ENCODE data around the gene MAPK10. TPM values are rescaled to one million over a fixed set of nuclear protein-coding genes. Genes with fewer than 3 reads are reported as not detected.

MAPK10 gene
- polyA plus RNA-seq, 2 of the 4 experiments (the other 2 are of a cell fraction): 1.4 to 3.4 TPM

GRCh38 chr4:86001591-86001990 is 358.3 kb downstream of the MAPK10 start (continued):
- TF ChIP-seq CBX2 (IDR thresholded peaks at IDR 0.05; ENCODE audit: borderline replicate concordance, low read depth) (no peak), ZFP36 (IDR thresholded peaks at IDR 0.05; ENCODE audit: borderline replicate concordance, partially characterized antibody) (no peak)

GRCh38 chr4:85995361-85995760 is 364.5 kb downstream of the MAPK10 start:
- WGBS (ENCODE audit: missing lambda C conversion rate): 79% methylated on average over 5 of the region's 6 CpGs
- no peak overlapping the region for H3K27ac ChIP-seq
- CTCF ChIA-PET: interaction anchor here (1.5 kb wide), 1 partner anchor 9 kb away, joined by 4 read pairs; no protein-coding TSS in a partner anchor
- H3K4me1 ChIP-seq: no peaks in the 10 kb centered on the region
- no peak overlapping the region for H3K4me2 ChIP-seq
- TF ChIP-seq NR3C1 (IDR thresholded peaks at IDR 0.05) (no peak), POLR2A (IDR thresholded peaks at IDR 0.05; ENCODE audit: low read length) (no peak), USF2 (IDR thresholded peaks at IDR 0.05) (no peak), CBX2 (IDR thresholded peaks at IDR 0.05; ENCODE audit: borderline replicate concordance, low read depth) (no peak), JUN (IDR thresholded peaks at IDR 0.05) (no peak)
- ATAC-seq: no peak
- no peak overlapping the region for H3K4me3 ChIP-seq
- POLR2A ChIA-PET: no interaction called here
- H3K9me3 ChIP-seq: no peaks in the 10 kb centered on the region
- DNase-seq (ENCODE audit: low read depth in 1 of 2, low spot score in 1 of 2): no peak
- no peak for FAIRE-seq

- ATAC-seq: no peak
- no peak for FAIRE-seq
- Histone ChIP-seq H3K9me3 (no peaks in the 10 kb centered on the region), H3K27ac (no peak overlapping the region), H3K4me2 (no peak overlapping the region), H3K4me3 (no peak overlapping the region), H3K4me1 (no peaks in the 10 kb centered on the region)
- ChIA-PET POLR2A (no interaction called here), CTCF (interaction anchor here (0.5 to 1.5 kb wide), 2 partner anchors 9 to 42 kb away, joined by 3 to 4 read pairs; no protein-coding TSS in a partner anchor)
- no peak for TF ChIP-seq RCOR1 (IDR thresholded peaks at IDR 0.05; ENCODE audit: low read depth, low read length)
- TF ChIP-seq HMGXB4 (CRISPR knock-in tag; IDR thresholded peaks at IDR 0.05; ENCODE audit: borderline replicate concordance): no peak
- no peak for TF ChIP-seq USF2 (IDR thresholded peaks at IDR 0.05)
- DNase-seq (ENCODE audit: low read depth in 1 of 2, low spot score in 1 of 2): no peak
Measured at GRCh38 chr4:85994576-85994975, 365.3 kb downstream of the MAPK10 start.

- ChIA-PET POLR2A (no interaction called here), CTCF (interaction anchor here (0.9 to 1.5 kb wide), 2 partner anchors 8 to 197 kb away, joined by 3 to 4 read pairs; no protein-coding TSS in a partner anchor)
- TF ChIP-seq HDAC2 (IDR thresholded peaks at IDR 0.05) (no peak), RNF2 (IDR thresholded peaks at IDR 0.05; ENCODE audit: borderline replicate concordance, low read depth) (no peak), NR3C1 (IDR thresholded peaks at IDR 0.05) (no peak), ESRRA (IDR thresholded peaks at IDR 0.05; ENCODE audit: borderline replicate concordance, low read length) (no peak), CHD4 (IDR thresholded peaks at IDR 0.05; ENCODE audit: borderline replicate concordance) (no peak), JUN (IDR thresholded peaks at IDR 0.05) (no peak), NPAS2 (CRISPR knock-in tag; IDR thresholded peaks at IDR 0.05; ENCODE audit: borderline replicate concordance) (no peak), USF2 (IDR thresholded peaks at IDR 0.05) (no peak), BCL3 (IDR thresholded peaks at IDR 0.05) (no peak)
- Histone ChIP-seq H3K9me3 (no peaks in the 10 kb centered on the region), H3K4me2 (no peak overlapping the region), H3K4me3 (no peak overlapping the region), H3K27ac (no peak overlapping the region), H3K4me1 (no peaks in the 10 kb centered on the region)
- WGBS (ENCODE audit: missing lambda C conversion rate): 68% methylated on average over 2 of the region's 2 CpGs
- FAIRE-seq (no peak), DNase-seq (ENCODE audit: low read depth in 1 of 2, low spot score in 1 of 2) (no peak), ATAC-seq (no peak)
Measured at GRCh38 chr4:85993641-85994040, 366.2 kb downstream of the MAPK10 start.
